ENCODE measurements around the gene PRPF39.
"Not testable (repeated sequence)": the region's sequence is repeated elsewhere in the genome, so short reads cannot be mapped to it uniquely, and the experiment has no call there.

PRPF39 gene

GRCh38 chr14:45083976-45084722 is at the start of gene PRPF39:
TSS of gene PRPF39 (plus strand) at chr14:45084116. CDS start at chr14:45095240, 11,124 bp downstream.
- DNase-seq = peak; percentile 96

GRCh38 chr14:45034730-45035129 is 49.2 kb upstream of the PRPF39 start:
- no peak for DNase-seq

GRCh38 chr14:45038256-45038655 is 45.7 kb upstream of the PRPF39 start:
- DNase-seq = no peak

GRCh38 chr14:45038865-45039264 is 45.1 kb upstream of the PRPF39 start:
- no peak for DNase-seq

GRCh38 chr14:45039390-45039789 is 44.5 kb upstream of the PRPF39 start:
- no peak for DNase-seq

GRCh38 chr14:45041641-45042040 is 42.3 kb upstream of the PRPF39 start:
- no peak for DNase-seq

- no peak for DNase-seq
Observed at GRCh38 chr14:45044638-45045037, 39.3 kb upstream of the PRPF39 start.

GRCh38 chr14:45048385-45048784 is 35.5 kb upstream of the PRPF39 start:
- no peak for DNase-seq

GRCh38 chr14:45051180-45051579 is 32.7 kb upstream of the PRPF39 start:
- no peak for DNase-seq

GRCh38 chr14:45051896-45052295 is 32.0 kb upstream of the PRPF39 start:
- no peak for DNase-seq

- no peak for DNase-seq
Observed at GRCh38 chr14:45057349-45057748, 26.6 kb upstream of the PRPF39 start.

GRCh38 chr14:45057881-45058364 is 26.0 kb upstream of the PRPF39 start:
- no peak for DNase-seq

GRCh38 chr14:45060551-45060950 is 23.4 kb upstream of the PRPF39 start:
- DNase-seq = no peak

- no peak for DNase-seq
Observed at GRCh38 chr14:45065540-45065939, 18.4 kb upstream of the PRPF39 start.

- DNase-seq = no peak
Observed at GRCh38 chr14:45065956-45066355, 18.0 kb upstream of the PRPF39 start.

GRCh38 chr14:45066667-45067066 is 17.2 kb upstream of the PRPF39 start:
- DNase-seq = no peak

- no peak for DNase-seq
Observed at GRCh38 chr14:45068396-45068795, 15.5 kb upstream of the PRPF39 start.

- DNase-seq = no peak
Observed at GRCh38 chr14:45070215-45070614, 13.7 kb upstream of the PRPF39 start.

- no peak for DNase-seq
Observed at GRCh38 chr14:45072126-45072525, 11.8 kb upstream of the PRPF39 start.

- DNase-seq = no peak
Observed at GRCh38 chr14:45073231-45073879, 10.6 kb upstream of the PRPF39 start.

GRCh38 chr14:45078323-45078722 is 5.6 kb upstream of the PRPF39 start:
- DNase-seq = no peak

- DNase-seq = not testable (repeated sequence)
Observed at GRCh38 chr14:45080416-45080968, 3.4 kb upstream of the PRPF39 start.

- DNase-seq = not testable (repeated sequence)
Observed at GRCh38 chr14:45081096-45081495, 2.8 kb upstream of the PRPF39 start.

- no peak for DNase-seq
Observed at GRCh38 chr14:45082420-45082819, 1.5 kb upstream of the PRPF39 start.
